ENCODE data around the gene USP3.

- TF ChIP-seq CTCF (conservative IDR thresholded peaks at IDR 0.05; ENCODE audit: low read length), result no peak; the same call in 1 of the 2 replicates
- TF ChIP-seq EZH2phosphoT487 (IDR thresholded peaks at IDR 0.05; ENCODE audit: borderline replicate concordance, low read depth, low read length), result no peak
Observed at GRCh38 chr15:63500265-63501250, 3.8 kb upstream of the USP3 start.
